Islet precursor cell (in vitro differentiated cells): Measurements from ENCODE around the gene SHH.
"Not testable (repeated sequence)": the region's sequence is repeated elsewhere in the genome, so short reads cannot be mapped to it uniquely, and the experiment has no call there.

ENCODE experiments used
- DNase-seq: peaks from one replicate; pipeline ENCODE4 v3.0.0-alpha.2; 2018

The SHH gene

GRCh38 chr7:155818820-155819168 lies 6.5 kb upstream of the SHH start:
- DNase-seq = no peak

- DNase-seq = no peak
Measured at GRCh38 chr7:155818154-155818819, 6.0 kb upstream of the SHH start.

GRCh38 chr7:155817515-155817914 lies 5.3 kb upstream of the SHH start:
- not testable (repeated sequence) for DNase-seq

- DNase-seq = no peak
Measured at GRCh38 chr7:155816996-155817395, 4.7 kb upstream of the SHH start.

- DNase-seq = no peak
Measured at GRCh38 chr7:155816192-155816508, 3.9 kb upstream of the SHH start.

- DNase-seq = peak; percentile 84
Measured at GRCh38 chr7:155815332-155816191, 3.3 kb upstream of the SHH start.

GRCh38 chr7:155814316-155815276 lies 2.3 kb upstream of the SHH start:
- DNase-seq = no peak

- DNase-seq = no peak
Measured at GRCh38 chr7:155813546-155814315, 1.5 kb upstream of the SHH start.

- no peak for DNase-seq
Measured at GRCh38 chr7:155813125-155813524, 862 bp upstream of the SHH start.

GRCh38 chr7:155811560-155811894 lies 736 bp downstream of the SHH start:
- no peak for DNase-seq

- DNase-seq = no peak
Measured at GRCh38 chr7:155810770-155811559, 1.3 kb downstream of the SHH start.

- no peak for DNase-seq
Measured at GRCh38 chr7:155809947-155810769, 2.1 kb downstream of the SHH start.

- DNase-seq = no peak
Measured at GRCh38 chr7:155809332-155809946, 2.8 kb downstream of the SHH start.

GRCh38 chr7:155808549-155809331 lies 3.5 kb downstream of the SHH start:
- no peak for DNase-seq

- DNase-seq = no peak
Measured at GRCh38 chr7:155807789-155808548, 4.3 kb downstream of the SHH start.

GRCh38 chr7:155807065-155807671 lies 5.1 kb downstream of the SHH start:
- DNase-seq = peak; percentile 74

- DNase-seq = no peak
Measured at GRCh38 chr7:155806096-155806871, 6.0 kb downstream of the SHH start.

- DNase-seq = no peak
Measured at GRCh38 chr7:155805826-155806095, 6.5 kb downstream of the SHH start.
